ENCODE measurements around the gene EPHB2. TPM values are rescaled to one million over a fixed set of nuclear protein-coding genes. Genes with fewer than 3 reads are reported as not detected.

Gene EPHB2
- total RNA-seq, 1 donor from 2014 or later, result not detected

DNA sequence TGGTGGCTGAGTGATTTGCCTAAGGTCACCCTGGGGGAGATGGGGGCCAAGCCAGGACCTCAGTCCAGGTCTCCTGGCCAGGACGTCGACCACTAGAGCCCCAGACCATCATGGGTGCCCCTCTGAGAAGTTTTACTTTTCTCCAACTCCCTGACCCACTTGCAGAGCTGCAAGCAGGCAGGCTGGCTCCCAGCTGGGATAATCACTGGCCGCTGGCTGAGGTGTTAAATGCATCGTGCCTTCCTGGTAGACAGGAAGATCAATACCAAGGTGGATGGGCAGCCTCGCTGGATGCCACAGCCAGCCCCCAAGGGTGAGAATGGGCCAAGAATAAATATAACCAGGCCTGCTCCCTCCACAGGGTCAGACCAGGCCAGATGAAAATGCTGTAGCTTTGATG is 106.2 kb downstream of the EPHB2 start:
- Mint-ChIP-seq H3K4me3 (no peak overlapping the region), H3K27me3 (no peaks in the 10 kb centered on the region), H3K9me3 (no peaks in the 10 kb centered on the region), H3K36me3 (ENCODE audit: low read depth) (no peaks in the 10 kb centered on the region), H3K27ac (no peak overlapping the region), H3K4me1 (no peaks in the 10 kb centered on the region)
- DNase-seq, result no peak
- intact Hi-C loops (cut with micrococcal nuclease), result no loop called here

DNA sequence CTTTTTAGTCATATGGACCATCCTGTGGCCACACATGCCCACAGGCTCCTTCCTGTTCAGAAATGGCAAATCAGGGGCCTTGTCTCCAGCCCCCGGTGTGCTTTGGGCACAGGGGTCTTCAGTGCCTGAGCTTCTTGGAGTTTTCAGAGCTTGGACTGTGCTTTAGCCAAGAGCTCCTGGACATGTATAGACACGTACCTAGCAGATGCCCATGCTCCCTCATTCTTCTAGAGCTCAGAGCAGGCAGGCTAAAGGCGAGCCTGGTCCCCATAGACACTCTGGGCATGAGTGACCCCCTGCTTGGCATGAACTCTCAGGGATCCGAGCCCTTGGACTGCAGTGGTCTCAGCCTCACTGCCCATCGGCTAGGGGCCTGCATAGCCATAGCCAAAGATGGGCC is 106.8 kb downstream of the EPHB2 start:
- DNase-seq, result no peak
- intact Hi-C loops (cut with micrococcal nuclease), result no loop called here
- H3K27me3 Mint-ChIP-seq, result no peaks in the 10 kb centered on the region
- H3K27ac Mint-ChIP-seq, result no peak overlapping the region
- H3K9me3 Mint-ChIP-seq, result no peaks in the 10 kb centered on the region
- no peak overlapping the region for H3K4me3 Mint-ChIP-seq
- H3K4me1 Mint-ChIP-seq, result no peaks in the 10 kb centered on the region
- H3K36me3 Mint-ChIP-seq (ENCODE audit: low read depth), result no peaks in the 10 kb centered on the region

DNA sequence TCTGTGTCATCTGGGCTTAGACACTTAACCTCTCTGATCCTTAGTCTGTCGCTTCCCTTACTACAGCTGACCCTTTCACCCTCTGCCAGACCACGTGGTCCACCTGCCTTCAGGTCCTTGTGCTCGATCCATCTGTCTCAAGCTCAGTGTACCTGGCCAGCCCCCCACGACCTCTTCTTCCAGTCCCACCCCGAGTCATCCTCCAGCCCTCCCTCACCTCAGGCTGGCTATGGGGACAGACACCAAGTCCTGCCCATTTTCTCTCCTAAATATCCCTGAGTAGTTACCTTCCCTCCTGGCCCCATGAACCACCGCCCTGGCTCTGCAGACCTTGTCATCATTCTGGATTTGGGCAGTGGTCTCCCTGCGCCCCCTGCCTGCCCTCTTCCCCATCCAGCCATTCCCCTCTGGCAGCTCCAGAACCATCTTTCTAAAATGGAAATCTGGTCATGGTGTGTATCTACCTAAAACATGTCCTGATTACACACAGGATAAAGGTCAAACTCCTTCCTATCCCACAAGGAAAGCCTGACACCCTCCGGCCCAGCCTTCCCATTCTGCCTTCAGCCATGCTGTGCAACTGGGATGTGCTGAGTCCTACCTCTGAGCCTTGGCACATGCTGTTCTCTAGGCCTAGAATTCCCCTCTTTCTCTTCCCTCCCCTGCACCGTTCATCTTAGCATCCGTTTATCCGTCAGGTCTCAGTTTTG is 107.6 kb downstream of the EPHB2 start:
- Mint-ChIP-seq H3K4me1 (no peaks in the 10 kb centered on the region), H3K27ac (no peak overlapping the region), H3K4me3 (no peak overlapping the region), H3K36me3 (ENCODE audit: low read depth) (no peaks in the 10 kb centered on the region), H3K27me3 (no peaks in the 10 kb centered on the region), H3K9me3 (no peaks in the 10 kb centered on the region)
- intact Hi-C loops (cut with micrococcal nuclease), result no loop called here
- no peak for DNase-seq

DNA sequence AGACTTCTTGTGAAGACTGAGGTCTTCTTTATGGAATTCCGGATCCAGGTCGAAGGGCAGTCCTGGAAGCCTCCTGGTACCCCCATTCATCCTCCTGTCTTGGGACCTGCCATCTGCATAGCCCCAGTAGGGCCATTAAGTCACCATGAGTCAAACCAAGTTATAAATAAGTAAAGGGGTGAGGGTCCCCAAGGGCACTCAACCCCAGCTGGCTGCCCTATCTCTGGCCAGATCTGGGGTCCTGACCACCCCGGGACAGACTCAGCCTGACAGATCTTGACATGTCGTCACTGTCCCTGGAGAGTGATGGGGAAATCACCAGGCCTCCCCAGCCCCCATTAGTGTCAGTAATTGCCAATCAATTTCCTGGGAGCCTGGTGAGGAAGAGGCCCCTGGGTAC is 108.7 kb downstream of the EPHB2 start:
- intact Hi-C loops (cut with micrococcal nuclease), result no loop called here
- Mint-ChIP-seq H3K4me3 (no peak overlapping the region), H3K9me3 (no peaks in the 10 kb centered on the region), H3K36me3 (ENCODE audit: low read depth) (no peaks in the 10 kb centered on the region), H3K27ac (no peak overlapping the region), H3K4me1 (no peaks in the 10 kb centered on the region), H3K27me3 (peaks cover 3% of the 10 kb centered on the region)
- DNase-seq, result no peak

DNA sequence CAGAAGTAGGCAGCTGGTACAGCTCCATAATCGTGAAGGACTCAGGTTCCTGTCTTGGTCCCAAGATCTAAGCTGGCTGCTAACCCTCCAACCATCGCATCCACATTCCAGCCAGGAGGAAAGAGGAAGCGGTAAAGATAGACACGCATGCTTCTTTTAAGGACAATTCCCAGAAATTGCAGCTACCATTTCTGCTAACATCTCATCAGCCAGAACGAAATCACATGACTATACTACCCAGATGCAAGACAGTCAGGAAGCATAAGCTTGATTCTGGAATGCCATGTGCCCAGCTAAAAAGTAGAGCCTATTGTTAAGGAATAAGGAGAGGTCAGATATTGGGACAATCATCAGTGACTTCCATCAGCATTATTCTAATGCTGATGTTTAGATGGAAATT is 110.4 kb downstream of the EPHB2 start:
- H3K27ac Mint-ChIP-seq, result no peak overlapping the region
- intact Hi-C loops (cut with micrococcal nuclease), result no loop called here
- H3K9me3 Mint-ChIP-seq, result no peaks in the 10 kb centered on the region

DNA sequence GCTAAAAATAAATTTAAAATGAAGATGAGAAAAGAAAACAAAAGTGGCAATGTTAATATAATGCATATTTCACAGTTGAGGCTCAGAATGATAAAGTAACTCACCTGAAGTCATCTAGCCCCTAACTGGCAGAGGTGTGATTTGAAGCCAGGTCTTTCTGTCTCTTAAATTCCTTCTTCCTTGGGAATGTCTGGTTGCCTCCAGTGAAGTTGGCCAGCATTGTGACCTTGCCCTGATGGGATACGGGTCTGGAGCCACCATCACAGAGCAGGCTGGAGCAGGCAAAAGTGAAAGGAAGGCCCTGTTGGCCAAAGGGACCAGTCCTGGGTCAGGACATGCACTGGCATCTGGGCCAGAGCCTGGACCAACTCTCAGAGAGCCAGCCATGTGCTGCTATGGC is 111.7 kb downstream of the EPHB2 start:
- Mint-ChIP-seq H3K36me3 (ENCODE audit: low read depth) (no peaks in the 10 kb centered on the region), H3K4me1 (no peaks in the 10 kb centered on the region), H3K27ac (no peak overlapping the region), H3K4me3 (no peak overlapping the region), H3K9me3 (no peaks in the 10 kb centered on the region), H3K27me3 (peaks cover 3% of the 10 kb centered on the region)
- DNase-seq, result no peak
- intact Hi-C loops (cut with micrococcal nuclease), result no loop called here

More for the DNA sequence above, 110.4 kb downstream of the EPHB2 start:
- H3K4me3 Mint-ChIP-seq, result no peak overlapping the region
- no peaks in the 10 kb centered on the region for H3K4me1 Mint-ChIP-seq
- H3K27me3 Mint-ChIP-seq, result peaks cover 3% of the 10 kb centered on the region
- H3K36me3 Mint-ChIP-seq (ENCODE audit: low read depth), result no peaks in the 10 kb centered on the region
- DNase-seq, result no peak

DNA sequence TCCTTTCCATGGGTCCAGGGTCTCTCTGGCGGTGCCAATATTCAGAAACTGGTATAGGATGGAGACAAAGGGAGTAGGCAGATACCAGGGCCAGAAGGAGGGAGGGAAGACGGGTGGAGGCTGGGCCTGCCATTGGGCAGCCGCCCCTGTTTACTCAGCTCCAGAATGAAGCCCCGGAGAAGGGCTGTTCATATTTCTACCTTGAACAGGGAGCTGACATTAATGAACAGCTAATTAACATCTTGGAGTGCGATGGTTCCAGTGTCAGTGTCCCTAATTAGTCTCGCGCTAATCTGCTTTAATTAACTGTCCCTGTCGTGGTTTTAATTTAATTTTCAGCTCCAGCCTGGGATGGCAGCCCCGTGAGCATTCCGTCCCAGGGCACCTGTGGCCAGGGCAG is 113.8 kb downstream of the EPHB2 start:
- intact Hi-C loops (cut with micrococcal nuclease), result no loop called here
- Mint-ChIP-seq H3K36me3 (ENCODE audit: low read depth) (no peaks in the 10 kb centered on the region), H3K27me3 (peaks cover 3% of the 10 kb centered on the region), H3K4me1 (no peaks in the 10 kb centered on the region), H3K27ac (no peak overlapping the region), H3K9me3 (no peaks in the 10 kb centered on the region), H3K4me3 (no peak overlapping the region)
- DNase-seq, result no peak

DNA sequence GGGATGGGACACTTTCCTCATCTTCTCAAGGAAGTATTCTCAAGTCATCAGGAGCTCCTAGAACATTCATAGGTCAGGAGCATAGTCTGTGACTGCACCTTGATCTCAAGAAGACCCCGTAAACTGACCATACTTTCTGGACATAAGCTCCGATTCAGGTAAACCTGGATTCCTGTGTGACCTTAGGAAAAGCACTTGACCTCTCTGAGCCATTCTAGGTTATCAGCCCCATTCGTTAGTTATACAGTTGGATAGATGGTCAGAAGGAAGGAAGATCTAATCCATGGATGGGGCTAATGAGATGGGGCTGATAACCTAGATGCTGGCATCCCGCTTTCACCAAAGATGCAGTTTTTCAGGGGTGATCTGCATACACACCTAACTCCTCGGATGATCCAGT is 114.3 kb downstream of the EPHB2 start:
- DNase-seq, result no peak
- intact Hi-C loops (cut with micrococcal nuclease), result no loop called here
- Mint-ChIP-seq H3K4me3 (no peak overlapping the region), H3K27ac (no peak overlapping the region), H3K27me3 (peaks cover 3% of the 10 kb centered on the region), H3K36me3 (ENCODE audit: low read depth) (no peaks in the 10 kb centered on the region), H3K9me3 (no peaks in the 10 kb centered on the region), H3K4me1 (no peaks in the 10 kb centered on the region)

DNA sequence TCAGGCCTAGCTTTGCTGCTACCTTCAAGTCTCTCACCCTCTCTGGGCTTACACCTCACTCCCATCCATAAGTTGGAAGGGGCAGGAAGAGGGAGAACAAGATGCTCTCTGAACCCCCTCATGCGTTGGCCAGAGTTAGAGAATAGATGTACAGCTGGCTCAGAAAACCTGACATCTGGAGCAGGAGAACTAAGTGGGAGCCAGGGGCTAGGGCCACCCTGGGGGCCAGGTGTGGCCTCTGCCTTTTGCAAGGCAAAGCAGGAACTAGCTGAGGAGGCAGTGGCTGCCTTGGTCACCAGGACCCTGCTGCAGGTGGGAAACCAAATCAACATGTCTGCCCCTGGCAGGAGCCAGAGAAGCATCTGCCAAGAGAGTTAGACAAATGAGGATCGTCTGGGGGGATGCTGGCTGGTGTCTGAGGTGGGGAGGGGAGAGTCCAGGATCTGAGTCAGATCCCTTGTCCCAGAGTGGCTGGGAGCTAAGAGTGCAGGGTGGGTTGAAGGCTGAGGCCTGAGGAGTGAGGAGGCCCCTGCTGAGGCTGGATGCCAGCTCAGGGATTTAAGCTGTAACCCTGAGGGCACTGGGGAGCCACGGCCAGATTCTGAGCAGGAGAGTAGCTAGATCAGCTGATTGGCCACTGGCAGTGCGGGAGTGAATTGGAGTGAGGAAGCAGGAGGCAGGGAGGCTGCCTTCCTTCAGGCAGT is 115.0 kb downstream of the EPHB2 start:
- peak overlapping the region; percentile 23 for H3K27ac Mint-ChIP-seq
- no peaks in the 10 kb centered on the region for H3K36me3 Mint-ChIP-seq (ENCODE audit: low read depth)
- peaks cover 3% of the 10 kb centered on the region for H3K27me3 Mint-ChIP-seq
- H3K4me3 Mint-ChIP-seq, result no peak overlapping the region
- no peaks in the 10 kb centered on the region for H3K4me1 Mint-ChIP-seq
- intact Hi-C loops (cut with micrococcal nuclease), result no loop called here
- H3K9me3 Mint-ChIP-seq, result no peaks in the 10 kb centered on the region
- DNase-seq, result no peak

DNA sequence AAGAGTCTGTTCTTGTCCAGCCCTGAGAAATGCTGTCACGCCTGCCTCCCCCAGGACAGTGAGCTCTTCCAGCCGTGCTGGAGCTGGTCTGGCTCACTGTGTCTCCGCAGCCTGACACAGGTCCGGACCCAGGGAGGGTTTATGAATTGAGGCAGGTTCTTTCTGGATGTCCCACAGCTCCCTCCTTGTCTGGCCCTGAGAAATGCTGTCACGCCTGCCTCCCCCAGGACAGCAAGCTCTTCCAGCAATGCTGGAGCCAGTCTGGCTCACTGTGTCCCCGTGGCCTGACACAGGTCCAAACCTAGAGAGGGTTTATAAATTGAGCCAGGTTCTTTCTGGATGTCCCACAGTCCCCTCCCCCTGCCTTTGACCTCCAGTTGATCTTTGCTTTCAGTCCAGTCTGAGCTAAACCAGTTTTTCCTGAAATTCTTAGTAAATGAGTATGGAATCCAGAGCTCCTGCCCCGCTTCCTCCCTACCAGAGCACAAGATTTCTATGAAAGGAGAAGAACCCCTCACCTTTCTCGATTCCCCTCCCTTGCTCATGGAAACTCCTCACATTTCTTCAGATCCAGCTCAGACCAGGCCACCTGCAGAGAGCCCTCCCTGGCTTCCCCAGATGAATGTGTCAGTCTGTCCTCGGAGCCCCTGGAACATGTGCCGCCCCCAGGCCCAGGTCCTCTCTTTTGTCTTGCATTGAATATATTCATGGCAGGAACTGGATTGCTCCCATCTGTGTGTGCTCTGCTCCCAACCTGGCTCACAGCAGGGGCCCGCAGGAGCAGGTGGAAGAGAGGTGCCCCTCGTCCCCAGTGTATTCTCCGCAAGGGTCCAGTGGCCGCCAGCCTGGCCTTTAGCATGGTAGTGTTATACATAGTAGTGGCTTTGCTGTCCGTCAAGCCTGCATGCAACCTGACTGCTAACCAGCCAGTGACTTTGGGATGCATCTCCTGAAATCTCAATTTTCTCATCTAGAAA is 116.3 kb downstream of the EPHB2 start:
- H3K27me3 Mint-ChIP-seq, result peaks cover 3% of the 10 kb centered on the region
- DNase-seq, result no peak

DNA sequence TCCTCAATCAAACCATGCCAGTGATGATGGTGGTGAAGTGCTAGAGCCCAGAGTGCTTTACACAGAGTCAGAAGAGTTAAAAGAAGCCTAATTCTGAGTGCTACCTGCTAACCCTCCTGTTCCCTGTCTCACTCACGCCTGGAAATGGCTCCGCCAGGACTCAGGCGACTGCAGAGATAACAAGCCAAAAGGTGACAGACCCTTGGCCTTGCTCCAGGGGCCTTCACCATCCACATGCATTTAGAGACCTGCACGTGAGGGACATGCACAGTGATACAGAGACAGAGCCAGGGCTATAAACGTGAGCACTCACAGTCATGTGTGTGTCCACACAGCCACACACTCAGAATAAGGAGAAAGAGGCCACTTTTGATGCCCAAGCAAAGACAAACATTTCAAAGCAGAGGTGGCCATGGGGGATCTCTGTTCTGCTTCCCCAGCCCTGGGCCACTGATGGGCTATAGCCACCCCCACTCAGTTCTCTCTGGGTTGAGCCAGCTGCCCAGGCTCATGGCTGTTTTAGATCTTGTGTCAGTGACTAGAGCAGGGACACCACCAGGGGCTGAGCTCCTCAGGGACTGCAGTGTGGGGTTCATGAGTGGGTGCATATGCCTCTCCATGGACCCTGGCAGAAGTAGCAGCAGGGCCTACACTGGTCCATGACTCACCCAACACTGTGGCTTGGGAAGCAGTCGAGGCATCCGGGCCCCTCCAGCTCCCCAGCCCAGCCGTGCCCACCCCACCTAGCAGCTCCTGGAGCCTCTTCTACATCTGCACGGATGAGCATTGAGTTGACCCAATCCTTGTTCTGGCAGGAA is 117.2 kb downstream of the EPHB2 start:
- Mint-ChIP-seq H3K27me3 (peaks cover 3% of the 10 kb centered on the region), H3K4me1 (no peaks in the 10 kb centered on the region), H3K36me3 (ENCODE audit: low read depth) (no peaks in the 10 kb centered on the region), H3K4me3 (no peak overlapping the region), H3K27ac (no peak overlapping the region), H3K9me3 (no peaks in the 10 kb centered on the region)
- DNase-seq, result no peak
- intact Hi-C loops (cut with micrococcal nuclease), result no loop called here

More for the DNA sequence above, 116.3 kb downstream of the EPHB2 start:
- no peaks in the 10 kb centered on the region for H3K4me1 Mint-ChIP-seq
- no peaks in the 10 kb centered on the region for H3K9me3 Mint-ChIP-seq
- no peak overlapping the region for H3K27ac Mint-ChIP-seq
- intact Hi-C loops (cut with micrococcal nuclease), result no loop called here
- no peak overlapping the region for H3K4me3 Mint-ChIP-seq
- H3K36me3 Mint-ChIP-seq (ENCODE audit: low read depth), result no peaks in the 10 kb centered on the region

DNA sequence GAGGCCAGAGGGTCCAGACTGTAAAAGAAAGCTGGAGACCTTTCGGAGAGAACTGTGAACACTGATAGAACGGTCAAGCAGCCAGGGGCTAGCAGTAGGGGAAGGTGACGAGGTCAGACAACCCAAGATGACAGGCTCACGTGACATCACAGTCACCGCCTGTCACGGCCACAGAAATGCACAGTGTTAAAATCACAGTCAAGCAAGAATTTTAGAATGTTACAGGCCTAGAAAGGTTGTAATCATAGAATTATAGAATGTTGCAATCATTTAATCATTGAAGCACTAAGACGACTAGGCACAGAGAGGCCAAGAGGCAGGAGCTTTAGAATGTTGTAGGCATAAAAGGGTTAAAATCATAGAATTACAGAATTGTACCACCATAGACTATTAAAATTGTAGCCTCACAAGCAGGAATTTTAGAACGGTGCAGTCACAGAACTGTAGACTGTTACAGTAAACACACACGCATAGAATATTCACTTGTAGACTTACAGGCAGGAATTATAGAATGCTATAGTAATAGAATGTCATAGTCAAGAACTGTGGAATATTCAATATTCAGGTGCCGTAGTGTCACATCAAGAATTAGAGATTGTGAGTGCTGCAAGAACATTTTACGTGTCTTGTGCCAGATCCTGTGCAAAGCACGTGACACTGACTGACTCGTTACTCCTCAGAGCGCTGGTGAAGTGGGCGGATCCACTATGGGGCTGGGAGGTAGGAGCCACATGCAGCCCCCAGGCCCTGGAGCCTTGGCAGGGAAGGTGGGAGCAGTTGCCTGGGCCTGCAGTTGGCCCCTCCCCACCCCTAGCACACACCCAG is 118.1 kb downstream of the EPHB2 start:
- Mint-ChIP-seq H3K36me3 (ENCODE audit: low read depth) (no peaks in the 10 kb centered on the region), H3K27me3 (peaks cover 3% of the 10 kb centered on the region), H3K9me3 (no peaks in the 10 kb centered on the region), H3K4me1 (no peaks in the 10 kb centered on the region), H3K4me3 (no peak overlapping the region), H3K27ac (no peak overlapping the region)
- no peak for DNase-seq
- intact Hi-C loops (cut with micrococcal nuclease), result no loop called here
